Activated CD4-positive, alpha-beta T cell treated with anti-CD3 and anti-CD28 coated beads for 4 hours (primary cell): ENCODE results near the gene CST6.
A peak's percentile ranks its signal among the peaks of the same experiment; 100 is the strongest.
"Not testable (repeated sequence)": the region's sequence is repeated elsewhere in the genome, so short reads cannot be mapped to it uniquely, and the experiment has no call there.

Experiments
- DNase-seq, 2 donors: peaks; one replicate each; pipeline ENCODE4 v3.0.0-alpha.2; 2020

CST6 gene

DNA sequence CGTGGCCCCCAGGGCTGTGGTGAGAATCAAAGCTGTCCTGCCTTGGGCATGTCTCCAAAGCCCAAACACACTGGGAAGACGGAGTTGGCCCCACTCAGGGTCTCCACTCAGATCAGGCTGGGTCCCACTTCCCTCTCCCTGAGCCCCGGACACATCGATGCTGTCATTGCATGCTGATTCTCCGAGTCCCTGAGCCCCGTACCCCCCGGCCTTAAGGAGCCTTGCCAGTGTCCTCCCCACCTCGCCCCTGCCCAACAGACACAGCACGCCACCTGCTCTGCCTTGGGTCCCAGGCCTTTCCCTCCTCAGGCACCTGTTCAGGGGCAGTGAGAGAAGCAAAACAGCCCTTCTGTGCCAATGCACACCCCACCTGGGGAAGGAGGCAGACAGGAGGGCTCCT is 24.5 kb upstream of the CST6 start:
- DNase-seq, result no peak

DNA sequence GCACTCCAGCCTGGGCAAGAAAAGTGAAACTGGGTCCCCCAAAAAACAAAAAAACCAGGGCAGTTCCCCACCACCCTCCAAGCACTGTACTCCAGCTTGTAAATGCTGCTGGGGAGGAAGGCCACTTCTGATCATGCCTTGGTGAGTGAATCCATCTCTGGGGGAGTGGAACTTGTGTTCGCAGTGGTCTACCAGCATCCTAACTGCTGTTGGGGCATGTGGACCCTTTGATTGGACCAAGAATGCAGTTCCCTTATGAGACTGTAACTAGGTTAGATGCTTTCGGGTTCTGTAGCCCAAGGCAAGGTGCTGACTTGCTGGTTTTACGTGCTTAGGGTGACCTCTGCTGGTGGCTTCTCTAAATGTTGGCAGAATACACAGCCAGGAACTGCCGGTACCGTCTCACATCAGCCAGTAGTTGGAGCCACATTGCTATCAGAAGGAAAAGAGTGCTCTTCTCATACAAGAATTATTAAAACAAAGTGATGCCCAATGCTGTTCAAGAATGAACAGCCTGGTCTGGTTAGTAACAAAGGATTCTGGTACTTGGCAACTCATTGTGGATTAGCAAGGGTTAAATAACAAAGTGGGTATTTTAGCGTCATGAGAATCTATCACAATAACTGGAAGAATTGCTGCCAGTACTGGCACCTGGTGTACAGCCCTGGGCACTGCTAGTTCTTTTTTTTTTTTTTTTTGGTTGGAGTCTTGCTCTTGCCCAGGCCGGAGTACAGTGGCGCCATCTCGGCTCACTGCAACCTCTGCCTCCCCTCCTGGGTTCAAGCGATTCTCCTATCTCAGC is 22.8 kb upstream of the CST6 start:
- DNase-seq, result peak; percentile 87 to 97

DNA sequence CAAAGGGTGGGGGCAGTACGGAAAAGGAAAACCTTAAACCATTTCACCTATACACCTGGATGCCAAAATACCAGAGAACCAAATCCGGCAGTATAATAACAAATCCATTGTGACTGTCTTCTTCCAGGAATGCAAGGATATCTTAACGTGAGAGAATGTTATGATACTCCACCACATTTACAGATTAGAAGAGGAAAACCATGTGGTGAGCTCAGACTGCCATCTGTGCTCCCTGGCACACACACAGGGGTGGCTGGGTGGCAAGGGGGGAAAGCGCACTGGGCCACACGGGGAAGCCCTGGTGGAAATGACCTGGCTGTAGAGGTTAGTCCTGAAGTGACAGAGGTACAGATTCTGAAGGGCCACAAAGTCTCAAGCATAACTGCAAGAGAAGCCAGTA is 19.8 kb upstream of the CST6 start:
- DNase-seq, result no peak

- DNase-seq, result no peak
These were observed 14.5 kb upstream of the CST6 start for GRCh38 chr11:65997286-65997685.

DNA sequence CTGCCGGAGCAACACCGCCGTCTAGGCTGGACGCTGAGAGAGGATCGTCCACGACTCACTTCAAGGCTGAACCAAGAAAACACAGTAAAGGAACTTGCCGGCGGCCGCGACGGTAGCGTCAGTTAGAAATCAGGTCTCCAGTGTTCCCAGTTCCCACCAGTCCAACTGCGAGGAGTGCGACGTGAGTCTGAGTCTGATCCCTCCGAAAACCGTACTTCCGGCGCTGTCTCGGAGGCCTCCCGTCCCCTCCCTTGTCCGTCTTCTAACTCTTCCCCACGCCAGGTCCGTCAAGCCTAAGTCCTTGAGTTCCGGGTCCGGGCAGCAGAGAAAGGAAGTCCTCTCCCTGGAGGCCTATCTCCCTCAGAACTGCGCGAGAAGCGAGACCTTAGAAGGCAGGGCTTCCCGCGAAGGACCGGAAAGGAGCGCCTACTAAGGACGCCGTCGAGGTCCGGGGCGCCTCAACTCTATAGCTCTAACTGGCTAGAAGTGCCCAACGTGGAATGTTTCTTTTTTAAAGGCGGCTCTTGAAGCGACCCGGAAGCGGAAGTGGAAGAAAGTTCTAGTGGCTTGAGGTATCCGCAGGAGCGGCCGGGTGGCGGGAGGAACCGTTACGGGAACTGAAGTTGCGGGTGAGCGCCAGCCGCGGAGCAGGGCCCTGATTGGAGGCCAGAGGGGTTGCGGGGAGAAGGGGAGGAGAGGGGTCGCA is 9.7 kb upstream of the CST6 start, which contains the start of the genes BANF1 and EIF1AD:
Gene BANF1, plus strand, starts transcription at position 562 of the 706 bp plus-strand sequence. CDS start 748 bp downstream, outside the sequence.
Gene EIF1AD, minus strand, starts transcription at position 216 of the 706 bp plus-strand sequence. CDS start 1,768 bp downstream, outside the sequence.
- peak; percentile 89 to 91 for DNase-seq

- no peak for DNase-seq
These were observed 9.1 kb upstream of the CST6 start for GRCh38 chr11:66002648-66003225.

DNA sequence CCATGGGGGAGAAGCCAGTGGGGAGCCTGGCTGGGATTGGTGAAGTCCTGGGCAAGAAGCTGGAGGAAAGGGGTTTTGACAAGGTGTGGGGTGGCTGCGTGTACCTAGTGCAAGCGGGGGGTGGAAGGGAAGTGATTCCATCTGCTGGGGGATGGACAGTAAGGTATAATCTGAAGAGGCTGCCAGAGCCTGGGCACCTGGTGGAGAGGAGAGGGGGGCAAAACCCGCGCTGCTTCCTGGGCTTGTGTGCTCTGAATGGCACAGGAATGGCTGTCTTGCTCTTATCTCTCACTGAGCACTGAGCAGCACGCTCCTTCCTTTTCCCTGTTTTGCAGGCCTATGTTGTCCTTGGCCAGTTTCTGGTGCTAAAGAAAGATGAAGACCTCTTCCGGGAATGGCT is 8.5 kb upstream of the CST6 start:
- DNase-seq, result no peak

DNA sequence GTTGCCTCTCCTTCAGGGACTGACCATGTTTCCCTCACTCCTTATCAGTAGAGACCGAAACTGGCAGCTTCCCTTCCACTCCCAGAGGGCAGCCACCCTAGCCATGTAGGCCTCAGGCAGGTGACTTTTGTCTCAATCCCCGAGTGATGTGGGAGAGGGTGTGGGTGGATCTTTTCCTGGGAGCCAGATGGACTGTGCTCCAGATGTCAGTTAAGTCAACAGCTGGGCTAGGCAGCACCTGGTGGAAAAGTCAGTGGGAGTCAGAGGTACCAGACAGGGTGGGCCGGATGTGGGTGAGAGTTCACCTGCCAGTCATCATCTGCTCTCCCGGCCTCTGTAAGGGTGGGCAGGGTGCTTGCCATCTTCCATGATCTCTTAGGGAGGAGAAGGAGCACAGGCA is 7.6 kb upstream of the CST6 start:
- no peak for DNase-seq

- no peak for DNase-seq
These were observed 5.5 kb upstream of the CST6 start for GRCh38 chr11:66006134-66006890.

DNA sequence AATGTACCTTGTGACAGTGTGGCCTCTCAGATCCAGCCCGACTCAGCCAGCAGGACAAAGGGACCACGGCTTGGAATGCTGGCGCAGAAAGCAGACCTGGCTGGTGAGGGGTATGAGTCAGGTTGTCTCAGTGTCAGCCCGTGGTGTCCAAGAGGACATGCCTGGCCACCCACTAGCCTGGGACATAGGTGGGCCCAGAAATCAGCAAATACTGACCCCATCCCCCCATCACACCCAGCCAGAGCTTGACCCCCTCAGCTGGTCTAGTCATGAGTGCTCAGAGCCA is 5.0 kb upstream of the CST6 start:
- DNase-seq, result no peak

- no peak for DNase-seq
These were observed 4.6 kb upstream of the CST6 start for GRCh38 chr11:66007201-66007634.

DNA sequence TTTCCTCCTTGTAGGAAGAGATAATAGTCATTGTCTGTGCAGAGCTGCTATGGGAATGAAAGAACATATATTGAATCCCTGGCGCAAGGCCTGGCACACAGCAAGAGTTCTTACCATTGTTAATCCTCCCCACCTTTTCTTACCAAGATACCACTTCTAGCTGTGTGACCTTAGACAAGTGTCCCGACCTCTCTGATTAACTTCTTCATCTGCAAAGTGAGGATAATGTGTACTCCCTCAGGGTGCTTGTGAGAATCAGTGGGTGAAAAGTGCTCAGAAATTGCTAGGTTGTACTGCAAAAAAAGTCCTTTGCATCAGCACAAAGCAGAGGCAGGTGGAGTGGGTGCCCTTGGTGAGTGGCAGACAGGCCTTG is 3.7 kb upstream of the CST6 start:
- no peak for DNase-seq

GRCh38 chr11:66008468-66009101 is 3.2 kb upstream of the CST6 start:
- DNase-seq, result no peak

- DNase-seq, result not testable (repeated sequence)
These were observed 1.8 kb upstream of the CST6 start for GRCh38 chr11:66010036-66010435.

DNA sequence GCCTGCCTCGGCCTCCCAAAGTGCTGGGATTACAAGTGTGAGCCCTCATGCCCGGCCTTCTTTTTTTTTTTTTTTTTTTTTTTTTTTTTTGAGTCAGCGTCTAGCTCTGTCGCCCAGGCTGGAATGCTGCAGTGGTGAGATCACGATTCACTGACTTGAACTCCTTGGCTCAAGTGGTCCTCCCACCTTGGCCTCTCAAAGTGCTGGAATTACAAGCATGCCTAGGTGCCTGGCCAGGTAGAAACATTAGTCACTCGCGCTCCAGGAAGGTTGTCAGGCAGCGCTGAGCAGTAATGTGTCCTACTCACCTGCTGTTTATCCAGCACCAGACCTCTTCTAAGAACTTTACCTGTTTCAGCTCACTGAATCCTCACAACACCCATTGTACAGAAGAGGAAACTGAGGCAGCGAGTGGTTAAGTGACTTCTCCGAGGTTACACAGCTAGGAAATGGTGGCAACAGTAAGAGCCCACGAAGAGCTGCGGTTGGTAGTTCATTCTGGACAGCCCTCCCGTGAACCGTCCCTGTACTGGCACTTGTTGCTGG is 496 bp upstream of the CST6 start:
- DNase-seq, result no peak

- DNase-seq, result no peak
These were observed 650 bp downstream of the CST6 start for GRCh38 chr11:66012371-66012945.

DNA sequence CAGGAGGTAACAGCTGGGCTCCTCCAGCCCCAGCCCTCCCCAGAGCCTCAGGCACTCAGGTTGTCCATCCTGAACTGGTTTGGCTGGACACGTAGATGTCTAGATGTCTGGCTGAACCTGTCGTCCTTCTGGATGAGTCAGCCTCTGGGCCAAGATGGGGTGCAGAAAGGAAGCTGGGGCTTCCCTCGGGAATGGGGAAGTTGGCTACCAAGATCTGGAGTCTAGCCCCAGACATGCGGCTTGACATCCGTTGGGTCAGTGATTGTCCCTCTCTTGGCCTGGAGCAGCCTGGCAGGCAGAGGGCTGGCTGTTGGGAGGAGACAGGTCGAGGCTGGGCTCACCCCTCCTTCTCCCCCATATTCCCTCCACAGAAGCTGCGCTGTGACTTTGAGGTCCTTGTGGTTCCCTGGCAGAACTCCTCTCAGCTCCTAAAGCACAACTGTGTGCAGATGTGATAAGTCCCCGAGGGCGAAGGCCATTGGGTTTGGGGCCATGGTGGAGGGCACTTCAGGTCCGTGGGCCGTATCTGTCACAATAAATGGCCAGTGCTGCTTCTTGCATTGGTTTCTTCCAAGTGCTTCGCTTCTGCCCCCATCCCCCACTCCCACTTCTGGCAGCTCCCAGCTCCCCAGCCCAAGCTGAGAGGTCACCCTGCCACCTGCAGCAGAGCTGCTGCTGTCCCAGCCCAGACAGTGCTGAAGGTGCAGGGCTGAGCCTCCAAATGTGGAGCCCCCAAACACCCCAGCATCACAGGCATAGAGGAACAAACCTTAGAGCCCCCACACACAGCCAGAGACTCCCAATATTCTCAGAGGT is 1.3 kb downstream of the CST6 start:
- DNase-seq, result no peak

GRCh38 chr11:66013762-66014100 is 1.9 kb downstream of the CST6 start:
- no peak for DNase-seq

- DNase-seq, result no peak
These were observed 3.1 kb downstream of the CST6 start for GRCh38 chr11:66014804-66015453.

GRCh38 chr11:66015454-66015881 is 3.7 kb downstream of the CST6 start:
- DNase-seq, result no peak
